HG02970 (cell line): ENCODE data around the gene GNG13.
"Not testable (repeated sequence)": the region's sequence is repeated elsewhere in the genome, so short reads cannot be mapped to it uniquely, and the experiment has no call there.

Source experiments
- ATAC-seq: cut with Tn5 transposase; IDR thresholded peaks from one replicate; pipeline ENCODE4 v1.9.1; 2021; ENCODE audit warnings: mild to moderate bottlenecking, moderate library complexity, moderate number of reproducible peaks; ENCODE audit not compliant: unreplicated experiment, low FRiP score

The GNG13 gene

GRCh38 chr16:781346-782010 is 19.1 kb downstream of the GNG13 start:
- ATAC-seq = no peak

- ATAC-seq = no peak
These were observed 20.2 kb downstream of the GNG13 start for GRCh38 chr16:780296-780695.

- ATAC-seq = no peak
These were observed 21.0 kb downstream of the GNG13 start for GRCh38 chr16:779561-779960.

GRCh38 chr16:778909-779527 is 21.5 kb downstream of the GNG13 start:
- ATAC-seq = no peak

- ATAC-seq = no peak
These were observed 22.1 kb downstream of the GNG13 start for GRCh38 chr16:778447-778846.

GRCh38 chr16:777826-778225 is 22.7 kb downstream of the GNG13 start:
- ATAC-seq = no peak

GRCh38 chr16:776824-777223 is 23.7 kb downstream of the GNG13 start:
- ATAC-seq = no peak

- ATAC-seq = not testable (repeated sequence)
These were observed 24.2 kb downstream of the GNG13 start for GRCh38 chr16:776298-776697.

- no peak for ATAC-seq
These were observed 25.2 kb downstream of the GNG13 start for GRCh38 chr16:775236-775796.

GRCh38 chr16:774086-775001 is 26.2 kb downstream of the GNG13 start:
- ATAC-seq = no peak

GRCh38 chr16:772959-773358 is 27.6 kb downstream of the GNG13 start:
- no peak for ATAC-seq

GRCh38 chr16:770411-770810 is 30.1 kb downstream of the GNG13 start:
- ATAC-seq = no peak

- ATAC-seq = no peak
These were observed 30.6 kb downstream of the GNG13 start for GRCh38 chr16:769934-770333.

GRCh38 chr16:769184-769784 is 31.2 kb downstream of the GNG13 start:
- ATAC-seq = no peak

- ATAC-seq = no peak
These were observed 32.1 kb downstream of the GNG13 start for GRCh38 chr16:768428-768827.

- no peak for ATAC-seq
These were observed 32.7 kb downstream of the GNG13 start for GRCh38 chr16:767743-768235.

GRCh38 chr16:766820-767640 is 33.5 kb downstream of the GNG13 start:
- no peak for ATAC-seq

GRCh38 chr16:766008-766819 is 34.3 kb downstream of the GNG13 start:
- no peak for ATAC-seq

GRCh38 chr16:765488-765865 is 35.1 kb downstream of the GNG13 start:
- no peak for ATAC-seq
